Diencephalon (tissue), 1 donor: ENCODE measurements around the gene WDR91. TPM values are rescaled to one million over a fixed set of nuclear protein-coding genes. Genes with fewer than 3 reads are reported as not detected.

Experiments used
- small RNA-seq: library from RNA; depleted of rRNA; stranded (forward); fragments of <200 nt; gene quantifications from one replicate; pipeline ENCODE3, GENCODE V24; 2014
- total RNA-seq: library from RNA; depleted of rRNA; stranded (reverse); fragments of >200 nt; gene quantifications from one replicate; pipeline ENCODE4 v1.2.3, GENCODE V29; 2014

The WDR91 gene
- 13.1 TPM for total RNA-seq

DNA sequence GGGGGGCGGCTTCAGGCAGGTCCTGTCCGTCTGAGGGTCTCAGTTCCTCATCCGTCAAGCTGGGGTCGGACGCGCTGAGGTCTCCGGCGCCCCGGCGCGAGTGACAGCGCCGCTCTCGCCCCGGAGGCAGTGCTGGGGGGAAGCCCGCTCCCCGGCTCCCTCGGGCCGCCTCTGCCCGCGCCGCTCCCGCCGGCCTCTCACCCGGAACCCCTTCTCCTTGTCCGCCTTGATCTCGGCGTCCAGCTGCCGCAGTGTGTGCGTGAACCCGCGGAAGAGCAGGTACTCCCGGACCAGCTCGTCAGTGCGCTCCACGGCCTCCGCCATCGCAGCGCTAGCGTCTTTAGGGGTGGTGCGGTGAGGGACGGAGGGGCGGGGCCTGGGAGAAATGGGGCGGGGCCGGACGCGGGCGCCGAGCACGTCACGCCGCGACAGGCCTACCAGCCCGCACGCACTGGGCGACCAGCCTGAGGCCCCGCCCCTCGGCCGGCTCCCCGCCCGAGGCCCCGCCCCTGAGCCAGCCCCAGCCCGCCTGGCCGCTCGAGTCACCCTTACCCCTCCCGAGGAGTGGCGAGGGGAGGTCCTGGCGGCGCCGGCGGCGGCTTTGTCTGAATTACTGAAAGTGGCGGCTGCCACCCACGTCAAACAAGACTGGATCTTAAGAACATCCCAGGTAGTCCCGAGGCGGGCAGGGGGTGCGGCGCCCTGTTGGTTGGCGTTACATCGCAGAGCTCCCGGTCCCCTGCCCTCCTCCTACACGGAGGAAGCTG lies at the start of gene WDR91:
TSS of gene WDR91 (minus strand) at position 348 of the 767 bp plus-strand sequence. CDS start at position 324, 24 bp downstream.

DNA sequence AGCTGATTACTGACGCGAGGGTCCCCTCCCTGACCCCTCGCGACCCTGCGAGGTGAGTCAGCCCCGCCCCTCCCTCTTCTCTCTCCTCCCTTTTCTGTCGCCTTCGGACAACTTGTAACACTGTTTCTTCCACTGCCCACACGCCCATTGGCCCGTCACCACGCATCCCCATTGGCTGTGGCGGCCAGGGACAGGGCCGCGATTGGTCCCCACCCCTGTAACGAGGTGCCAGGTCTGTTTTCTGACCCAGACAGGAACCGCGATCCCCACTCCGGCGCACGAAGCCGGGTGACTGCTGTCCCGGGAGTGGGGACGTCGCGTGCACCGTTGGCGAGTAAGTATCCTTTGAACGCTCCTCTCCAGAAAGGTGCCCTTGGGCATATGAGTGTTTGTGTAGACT lies 22.2 kb upstream of the WDR91 start, which contains the start of gene STRA8:
TSS of gene STRA8 (plus strand) at position 269 of the 400 bp plus-strand sequence. CDS start 6,687 bp downstream, outside the sequence.

DNA sequence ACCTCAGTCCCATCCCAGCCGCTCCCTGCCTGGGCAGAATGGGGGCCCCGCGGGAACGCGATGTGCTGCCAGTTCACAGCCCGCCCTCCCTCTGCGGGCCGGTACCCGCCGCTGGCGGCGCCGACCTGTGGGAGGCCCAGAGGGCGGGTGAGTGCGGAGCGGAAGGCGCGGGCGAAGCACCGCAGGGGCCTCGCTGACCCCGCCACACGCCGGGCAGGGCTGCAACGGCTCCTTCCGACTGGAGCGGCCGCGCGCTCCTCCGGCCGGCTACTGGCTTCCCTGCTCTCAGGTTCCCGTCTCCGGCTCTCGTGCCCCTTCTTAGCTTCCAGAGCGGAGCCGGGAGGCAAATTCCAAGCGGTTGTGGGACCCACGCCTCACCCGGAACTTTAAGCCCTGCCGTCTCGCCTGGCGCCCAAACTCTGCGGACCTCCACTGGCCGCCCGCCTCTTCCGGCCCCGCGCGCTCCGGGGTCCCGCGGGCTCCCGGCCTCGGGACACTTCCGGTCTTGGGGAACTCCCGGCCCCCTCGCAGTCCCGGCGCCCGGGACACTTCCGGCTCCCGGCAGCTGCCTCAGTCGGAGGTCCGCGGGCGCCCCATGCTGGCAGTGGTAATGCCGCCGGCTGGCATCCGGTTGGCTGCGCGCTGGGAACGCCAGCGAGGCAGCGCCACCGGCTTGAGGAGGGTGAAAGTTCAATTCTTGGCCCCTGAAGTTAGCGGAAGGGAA lies 40.9 kb downstream of the WDR91 start, which contains the start of gene CYREN:
TSS of gene CYREN (minus strand) at position 434 of the 724 bp plus-strand sequence. CDS start 1,785 bp downstream, outside the sequence.

DNA sequence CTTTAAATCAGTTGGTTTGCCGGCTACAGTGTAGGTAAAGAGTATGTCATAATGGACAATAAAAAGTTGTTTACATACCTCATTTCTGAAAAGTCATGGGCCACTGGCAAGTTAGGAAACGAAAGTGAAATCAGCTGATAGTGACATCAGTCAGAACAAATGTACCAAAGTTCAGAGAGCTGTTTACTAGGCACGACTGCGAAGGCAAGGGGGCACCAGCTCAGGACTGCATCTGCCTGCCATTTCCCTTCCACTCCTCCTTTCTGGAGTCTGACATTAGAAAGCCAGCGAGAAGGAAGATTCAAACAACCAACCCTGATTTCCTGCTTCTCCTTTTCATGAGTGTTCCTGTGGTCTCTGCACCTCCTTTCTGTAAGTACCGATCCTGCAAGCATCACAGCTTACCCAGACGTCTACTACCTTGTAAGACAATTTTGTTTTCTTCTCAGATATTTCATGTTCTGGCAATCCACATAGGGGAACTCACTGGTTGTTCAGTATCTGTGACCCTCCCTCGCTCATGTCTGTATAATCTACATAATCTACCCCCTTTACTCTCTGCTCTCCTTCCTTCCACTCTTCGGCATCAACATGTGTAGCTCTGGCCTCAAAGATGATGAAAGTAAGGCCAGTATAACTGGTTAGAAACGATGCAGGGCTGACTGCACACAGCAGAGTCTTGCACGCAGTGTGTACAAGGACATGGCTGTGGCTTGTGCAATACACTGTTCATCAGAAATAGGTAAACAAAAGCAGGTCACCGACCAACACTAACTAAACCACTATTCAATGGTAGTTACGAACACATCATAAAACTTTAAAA lies 63.2 kb downstream of the WDR91 start, which contains the start of gene TMEM140:
TSS of gene TMEM140 (plus strand) at position 174 of the 823 bp plus-strand sequence. CDS start 16,370 bp downstream, outside the sequence.

Small RNA genes lying within 50 kb of the gene (small RNA-seq; reads per million reads assigned to genes)
- gene MIR6509 = not detected

Other genes with a start within 250 kb of the WDR91 start
- gene AGBL3, start 225.0 kb downstream of the WDR91 start, total RNA-seq = 7.4 TPM
- gene TMEM140, start 63.5 kb downstream of the WDR91 start, total RNA-seq = 0.92 TPM
- gene CYREN, start 40.8 kb downstream of the WDR91 start, total RNA-seq = 14.3 TPM
- not detected for gene STRA8, start 22.3 kb upstream of the WDR91 start, total RNA-seq